ENCODE data around the gene ATP1A4. TPM values are rescaled to one million over a fixed set of nuclear protein-coding genes. Genes with fewer than 3 reads are reported as not detected.

Gene ATP1A4
- total RNA-seq, 1 experiment from 2014 or later = not detected

- BruUV-seq (replicated peaks) = no TSS peak
- no peaks in the 10 kb centered on the region for H3K36me3 ChIP-seq (ENCODE audit: insufficient read depth, low read length, poor library complexity, severe bottlenecking)
- no peak overlapping the region for H3K27ac ChIP-seq (ENCODE audit: low read depth, low read length, poor library complexity, severe bottlenecking)
- no peaks in the 10 kb centered on the region for H3K4me1 ChIP-seq (ENCODE audit: insufficient read depth, low read length, poor library complexity, severe bottlenecking)
- H3K4me3 ChIP-seq (ENCODE audit: low read depth, low read length, poor library complexity, severe bottlenecking) = no peak overlapping the region
- TF ChIP-seq CTCF (conservative IDR thresholded peaks at IDR 0.05; ENCODE audit: low read depth, low read length) (no peak), EZH2 (IDR thresholded peaks at IDR 0.05; ENCODE audit: borderline replicate concordance, low read depth, low read length, poor library complexity, severe bottlenecking) (no peak)
- ChIA-PET POLR2A (ENCODE audit: low non-redundant PET) (no interaction called here), CTCF (no interaction called here)
- no peaks in the 10 kb centered on the region for H3K9me3 ChIP-seq (ENCODE audit: low read depth, low read length, poor library complexity, severe bottlenecking)
- DNase-seq (ENCODE audit: low spot score) = no peak
- peaks cover 3% of the 10 kb centered on the region for H3K27me3 ChIP-seq (replicated peaks; ENCODE audit: insufficient read depth, low read depth, low read length, poor library complexity)
- intact Hi-C loops (cut with micrococcal nuclease; ENCODE audit: unreplicated experiment) = no loop called here
Observed at GRCh38 chr1:160139840-160140239, 11.6 kb upstream of the ATP1A4 start.

- Histone ChIP-seq H3K9me3 (ENCODE audit: low read depth, low read length, poor library complexity, severe bottlenecking) (no peaks in the 10 kb centered on the region), H3K27me3 (replicated peaks; ENCODE audit: insufficient read depth, low read depth, low read length, poor library complexity) (peaks cover 3% of the 10 kb centered on the region), H3K4me1 (ENCODE audit: insufficient read depth, low read length, poor library complexity, severe bottlenecking) (no peaks in the 10 kb centered on the region), H3K27ac (ENCODE audit: low read depth, low read length, poor library complexity, severe bottlenecking) (no peak overlapping the region), H3K4me3 (ENCODE audit: low read depth, low read length, poor library complexity, severe bottlenecking) (no peak overlapping the region), H3K36me3 (ENCODE audit: insufficient read depth, low read length, poor library complexity, severe bottlenecking) (no peaks in the 10 kb centered on the region)
- TF ChIP-seq CTCF (conservative IDR thresholded peaks at IDR 0.05; ENCODE audit: low read depth, low read length) = no peak
- no peak for DNase-seq (ENCODE audit: low spot score)
- POLR2A ChIA-PET (ENCODE audit: low non-redundant PET) = no interaction called here
- no TSS peak for BruUV-seq (replicated peaks)
- CTCF ChIA-PET = no interaction called here
- intact Hi-C loops (cut with micrococcal nuclease; ENCODE audit: unreplicated experiment) = no loop called here
Observed at GRCh38 chr1:160143695-160144094, 7.7 kb upstream of the ATP1A4 start.

- Histone ChIP-seq H3K4me1 (ENCODE audit: insufficient read depth, low read length, poor library complexity, severe bottlenecking) (no peaks in the 10 kb centered on the region), H3K27me3 (replicated peaks; ENCODE audit: insufficient read depth, low read depth, low read length, poor library complexity) (peaks cover 3% of the 10 kb centered on the region), H3K36me3 (ENCODE audit: insufficient read depth, low read length, poor library complexity, severe bottlenecking) (no peaks in the 10 kb centered on the region), H3K9me3 (ENCODE audit: low read depth, low read length, poor library complexity, severe bottlenecking) (no peaks in the 10 kb centered on the region), H3K4me3 (ENCODE audit: low read depth, low read length, poor library complexity, severe bottlenecking) (no peak overlapping the region), H3K27ac (ENCODE audit: low read depth, low read length, poor library complexity, severe bottlenecking) (no peak overlapping the region)
- intact Hi-C loops (cut with micrococcal nuclease; ENCODE audit: unreplicated experiment) = no loop called here
- TF ChIP-seq EZH2 (IDR thresholded peaks at IDR 0.05; ENCODE audit: borderline replicate concordance, low read depth, low read length, poor library complexity, severe bottlenecking) (no peak), CTCF (conservative IDR thresholded peaks at IDR 0.05; ENCODE audit: low read depth, low read length) (no peak)
- ChIA-PET POLR2A (ENCODE audit: low non-redundant PET) (no interaction called here), CTCF (no interaction called here)
- DNase-seq (ENCODE audit: low spot score) = no peak
- BruUV-seq (replicated peaks) = no TSS peak
Observed at GRCh38 chr1:160144921-160145320, 6.5 kb upstream of the ATP1A4 start.

Data from A673 (cell line).